GM18508 (cell line): ENCODE measurements around the gene NRTN.

Experiments used
- ATAC-seq: cut with Tn5 transposase; IDR thresholded peaks from one replicate; pipeline ENCODE4 v1.9.1; 2021; ENCODE audit warnings: moderate number of reproducible peaks; ENCODE audit not compliant: insufficient read depth, unreplicated experiment

The NRTN gene

GRCh38 chr19:5811117-5811516 lies 6.2 kb downstream of the NRTN start:
- ATAC-seq, result no peak

GRCh38 chr19:5814123-5814851 lies 9.4 kb downstream of the NRTN start:
- no peak for ATAC-seq

GRCh38 chr19:5814852-5815246 lies 10.0 kb downstream of the NRTN start:
- ATAC-seq, result no peak

GRCh38 chr19:5817218-5817617 lies 12.4 kb downstream of the NRTN start:
- no peak for ATAC-seq

GRCh38 chr19:5818594-5818993 lies 13.7 kb downstream of the NRTN start:
- no peak for ATAC-seq

GRCh38 chr19:5820785-5821184 lies 15.9 kb downstream of the NRTN start:
- no peak for ATAC-seq

- ATAC-seq, result no peak
Observed at GRCh38 chr19:5821521-5822180, 16.8 kb downstream of the NRTN start.

- no peak for ATAC-seq
Observed at GRCh38 chr19:5822181-5822844, 17.4 kb downstream of the NRTN start.

- ATAC-seq, result no peak
Observed at GRCh38 chr19:5823579-5824281, 18.9 kb downstream of the NRTN start.

- no peak for ATAC-seq
Observed at GRCh38 chr19:5824751-5825150, 19.9 kb downstream of the NRTN start.

GRCh38 chr19:5825178-5825577 lies 20.3 kb downstream of the NRTN start:
- no peak for ATAC-seq

GRCh38 chr19:5826531-5827341 lies 21.9 kb downstream of the NRTN start:
- no peak for ATAC-seq

GRCh38 chr19:5827342-5827890 lies 22.5 kb downstream of the NRTN start:
- ATAC-seq, result no peak

GRCh38 chr19:5827891-5828660 lies 23.2 kb downstream of the NRTN start:
- ATAC-seq, result peak; percentile 37

GRCh38 chr19:5828661-5829566 lies 24.0 kb downstream of the NRTN start:
- no peak for ATAC-seq

- ATAC-seq, result no peak
Observed at GRCh38 chr19:5829567-5830310, 24.9 kb downstream of the NRTN start.

GRCh38 chr19:5831159-5831558 lies 26.3 kb downstream of the NRTN start:
- ATAC-seq, result no peak
